Right hindlimb (tissue), 1 donor: ENCODE data around the gene TARP.
"Not testable (repeated sequence)": the region's sequence is repeated elsewhere in the genome, so short reads cannot be mapped to it uniquely, and the experiment has no call there.

ENCODE experiments used
- DNase-seq: peaks from one replicate; pipeline ENCODE4 v3.0.0-alpha.2; 2018

TARP gene

DNA sequence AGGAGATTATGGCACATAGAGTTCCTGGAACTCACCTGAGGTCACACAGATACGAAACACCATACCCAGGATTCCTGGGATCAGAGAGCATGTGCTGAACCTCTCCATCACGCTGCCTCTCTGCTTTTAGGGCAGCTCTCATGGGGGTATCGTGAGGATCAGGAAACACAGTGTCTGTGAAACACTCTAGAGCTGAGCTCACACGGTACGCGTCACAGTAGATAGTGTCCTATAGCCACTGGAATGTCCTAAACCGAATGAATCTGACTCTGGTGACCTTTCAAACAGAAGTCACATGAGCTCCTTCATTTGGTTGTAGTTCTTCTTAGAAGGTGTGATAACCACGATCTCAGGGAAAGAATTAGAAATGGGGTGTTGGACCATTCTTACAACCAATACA is 14.3 kb downstream of the TARP start:
- DNase-seq, result not testable (repeated sequence)

DNA sequence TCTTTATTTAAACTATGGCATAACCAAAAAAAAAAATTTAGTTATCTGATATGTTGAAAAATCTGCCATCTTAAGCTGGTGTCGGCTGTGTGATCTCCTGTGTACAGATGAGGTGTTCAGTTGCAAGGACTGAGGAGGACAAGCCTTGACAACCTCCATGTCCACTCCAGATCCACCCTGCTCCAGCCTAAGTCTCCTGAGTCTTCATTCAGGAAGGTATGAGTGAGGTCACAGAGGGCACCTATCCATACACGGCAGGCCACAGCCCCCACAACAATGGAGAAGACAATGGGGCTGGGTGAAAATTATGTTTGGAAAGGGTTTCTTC is 16.1 kb downstream of the TARP start:
- no peak for DNase-seq

DNA sequence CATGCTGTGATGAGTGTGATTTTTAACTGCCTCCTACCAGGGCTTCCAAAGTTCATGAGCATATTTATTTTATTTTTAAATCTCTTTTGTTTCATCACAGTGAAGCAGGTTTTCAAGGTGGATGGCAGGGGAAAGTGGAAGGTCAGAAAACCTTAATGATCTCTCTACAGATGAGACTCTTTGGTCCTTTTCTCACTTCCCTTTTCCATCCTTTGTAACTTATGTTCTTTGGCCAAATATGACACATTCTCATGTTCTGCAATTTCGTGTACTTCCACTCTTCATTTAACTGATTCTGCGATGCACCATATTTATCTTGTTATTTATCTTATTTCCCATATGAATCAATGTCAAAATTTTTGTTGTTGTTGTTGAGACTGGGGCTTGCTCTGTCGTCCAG is 23.6 kb downstream of the TARP start:
- not testable (repeated sequence) for DNase-seq

DNA sequence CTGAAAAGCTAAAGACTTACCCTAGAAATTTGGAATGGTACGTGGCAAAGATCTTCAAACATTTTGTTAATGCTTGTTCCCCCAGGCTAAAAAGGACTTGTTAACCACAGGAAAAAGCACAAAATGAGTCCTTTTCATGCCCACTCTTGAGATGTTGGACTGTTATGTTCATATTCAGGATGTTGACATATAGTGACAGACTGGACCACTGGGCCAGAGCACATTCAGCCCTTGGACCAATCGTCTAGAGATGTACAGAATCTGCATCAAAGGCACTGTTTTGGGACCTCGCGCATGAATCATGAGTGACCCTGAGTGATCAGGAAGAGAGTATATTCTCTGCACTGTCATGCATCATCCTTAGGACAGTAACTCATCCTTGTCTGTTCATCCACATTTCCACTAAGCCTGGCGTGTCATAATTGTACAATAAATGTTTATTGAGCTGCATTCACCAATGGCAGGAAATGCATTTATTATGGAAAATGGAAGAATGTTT is 25.3 kb downstream of the TARP start:
- DNase-seq, result no peak

DNA sequence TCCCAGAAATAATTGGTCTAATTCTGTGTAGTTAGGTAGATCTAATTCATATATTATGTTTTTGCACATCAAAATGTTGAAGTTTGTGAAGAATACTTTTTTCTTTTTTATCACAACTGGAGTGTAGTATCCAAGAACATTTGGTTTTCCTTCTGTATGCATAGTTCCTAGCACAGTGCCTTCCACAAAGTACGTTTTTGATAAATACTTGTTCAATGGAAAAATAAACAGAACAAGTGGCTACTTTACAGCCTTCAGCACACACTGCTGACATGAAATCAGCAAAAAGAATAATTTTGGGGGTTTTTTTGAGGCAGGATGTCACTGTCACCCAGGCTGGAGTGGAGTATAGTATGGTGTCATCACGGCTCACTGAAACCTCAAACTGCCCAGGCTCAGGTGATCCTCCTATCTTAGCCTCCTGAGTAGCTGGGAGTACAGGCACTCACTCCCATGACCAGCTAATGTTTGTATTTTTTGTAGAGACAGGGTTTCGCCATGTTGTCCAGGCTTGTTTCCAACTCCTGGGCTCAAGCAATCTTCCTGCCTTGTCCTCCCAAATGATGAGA is 27.9 kb downstream of the TARP start:
- no peak for DNase-seq

DNA sequence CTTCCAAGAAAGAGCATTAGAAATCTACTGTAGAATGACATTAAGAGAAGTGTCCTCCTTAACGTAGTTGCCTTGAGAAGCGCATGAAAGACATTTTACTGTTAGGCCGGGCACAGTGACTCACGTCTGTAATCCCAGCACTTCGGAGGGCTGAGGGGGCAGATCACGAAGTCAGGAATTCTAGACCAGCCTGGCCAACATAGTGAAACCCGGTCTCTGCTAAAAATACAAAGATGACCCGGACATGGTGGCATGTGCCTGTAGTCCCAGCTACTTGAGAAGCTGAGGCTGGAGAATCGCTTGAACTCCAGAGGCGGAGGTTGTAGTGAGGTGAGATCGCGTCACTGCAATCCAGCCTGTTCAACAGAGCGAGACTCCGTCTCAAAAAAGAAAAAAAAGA is 28.9 kb downstream of the TARP start:
- DNase-seq, result no peak

DNA sequence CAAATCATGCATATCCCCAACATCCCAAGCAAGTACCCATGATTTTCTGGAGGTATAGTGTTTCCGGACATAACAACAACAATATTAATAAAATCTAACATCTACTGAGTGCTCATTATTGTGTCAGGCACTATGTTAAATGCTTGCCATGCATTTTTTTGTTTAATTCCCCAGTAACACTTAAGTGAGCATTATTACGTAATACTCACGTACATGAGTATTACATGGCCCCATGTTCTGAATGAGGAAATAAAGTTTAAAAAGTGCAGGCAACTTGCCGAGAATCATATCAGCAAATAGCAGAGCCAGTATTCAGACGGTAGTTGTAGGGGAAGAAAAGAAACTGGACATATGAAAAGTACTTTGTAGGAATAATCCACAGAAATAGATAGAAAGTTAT is 30.1 kb downstream of the TARP start:
- not testable (repeated sequence) for DNase-seq

DNA sequence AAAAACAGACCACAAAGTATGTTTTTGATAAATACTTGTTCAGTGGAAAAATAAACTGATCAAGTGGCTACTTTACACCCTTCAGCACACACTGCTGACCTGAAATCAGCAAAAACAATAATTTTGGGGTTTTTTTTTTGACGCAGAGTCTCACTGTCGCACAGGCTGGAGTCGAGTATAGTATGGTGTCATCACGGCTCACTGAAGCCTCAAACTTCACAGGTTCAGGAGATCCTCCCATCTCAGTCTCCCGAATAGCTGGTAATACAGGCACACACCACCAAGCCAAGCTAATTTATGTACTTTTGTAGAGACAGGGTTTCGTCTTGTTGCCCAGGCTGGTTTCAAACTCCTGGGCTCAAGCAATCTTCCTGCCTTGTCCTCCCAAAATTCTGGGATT is 30.6 kb downstream of the TARP start:
- no peak for DNase-seq

DNA sequence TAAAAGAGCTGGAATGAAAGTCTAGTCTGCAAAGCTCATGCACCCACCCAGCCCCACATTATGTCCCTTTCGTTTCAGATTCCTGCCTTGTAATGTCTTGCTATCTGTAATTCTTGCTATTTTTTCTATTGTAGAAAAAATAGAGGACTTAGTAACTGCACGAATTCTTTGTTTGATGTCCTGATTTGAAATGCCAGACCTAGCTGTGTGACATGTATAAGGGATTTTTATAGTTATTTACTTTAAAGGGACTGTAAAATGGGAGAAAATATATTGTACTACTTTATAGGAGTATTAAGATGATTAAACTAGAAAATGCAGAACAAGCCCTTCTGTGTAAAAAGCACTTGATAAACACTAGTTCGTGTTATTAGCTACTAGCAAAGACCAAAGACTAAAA is 32.4 kb downstream of the TARP start:
- no peak for DNase-seq

DNA sequence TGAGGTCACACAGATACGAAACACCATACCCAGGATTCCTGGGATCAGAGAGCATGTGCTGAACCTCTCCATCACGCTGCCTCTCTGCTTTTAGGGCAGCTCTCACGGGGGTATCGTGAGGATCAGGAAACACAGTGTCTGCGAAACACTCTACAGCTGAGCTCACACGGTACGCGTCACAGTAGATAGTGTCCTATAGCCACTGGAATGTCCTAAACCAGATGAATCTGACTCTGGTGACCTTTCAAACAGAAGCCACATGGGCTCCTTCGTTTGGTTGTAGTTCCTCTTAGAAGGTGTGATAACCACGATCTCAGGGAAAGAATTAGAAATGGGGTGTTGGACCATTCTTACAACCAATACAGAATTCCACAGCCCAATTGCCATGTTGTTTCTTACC is 34.3 kb downstream of the TARP start:
- DNase-seq, result not testable (repeated sequence)

DNA sequence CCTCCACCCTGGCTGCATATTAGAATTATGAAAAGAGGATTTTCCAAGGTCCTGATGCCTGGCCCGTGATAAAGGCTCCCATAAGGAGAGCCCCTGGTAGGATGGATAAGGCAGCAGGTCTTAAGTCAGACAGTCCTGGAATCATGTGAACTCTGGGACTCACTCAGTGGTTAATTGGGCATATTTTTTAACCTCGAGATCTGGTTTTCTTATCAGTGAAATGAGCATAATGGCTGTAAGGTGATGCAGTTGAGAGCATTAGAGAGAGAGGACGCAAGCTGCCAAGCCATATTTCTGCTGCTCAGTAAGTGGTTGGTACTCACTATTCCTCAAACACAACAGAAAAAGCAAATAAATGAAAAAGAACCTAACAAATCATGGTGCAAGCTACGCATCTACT is 37.8 kb downstream of the TARP start:
- no peak for DNase-seq

DNA sequence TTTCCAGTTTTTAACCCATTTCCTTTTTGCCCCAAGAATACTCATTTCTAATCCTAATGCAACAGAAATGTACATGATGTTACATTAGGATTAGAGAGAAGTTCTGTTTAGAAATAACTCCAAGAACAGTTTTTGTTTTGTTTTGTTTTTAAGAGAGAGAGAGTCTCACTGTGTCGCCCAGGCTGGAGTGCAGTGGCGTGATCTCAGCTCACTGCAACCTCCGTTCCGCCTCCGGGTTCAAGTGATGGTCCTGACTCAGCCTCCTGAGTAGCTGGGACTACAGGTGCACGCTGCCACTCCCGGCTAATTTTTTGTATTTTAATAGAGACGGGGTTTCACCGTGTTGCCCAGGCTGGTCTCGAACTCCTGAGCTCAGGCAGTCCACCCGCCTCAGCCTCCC is 38.7 kb downstream of the TARP start:
- DNase-seq, result not testable (repeated sequence)

DNA sequence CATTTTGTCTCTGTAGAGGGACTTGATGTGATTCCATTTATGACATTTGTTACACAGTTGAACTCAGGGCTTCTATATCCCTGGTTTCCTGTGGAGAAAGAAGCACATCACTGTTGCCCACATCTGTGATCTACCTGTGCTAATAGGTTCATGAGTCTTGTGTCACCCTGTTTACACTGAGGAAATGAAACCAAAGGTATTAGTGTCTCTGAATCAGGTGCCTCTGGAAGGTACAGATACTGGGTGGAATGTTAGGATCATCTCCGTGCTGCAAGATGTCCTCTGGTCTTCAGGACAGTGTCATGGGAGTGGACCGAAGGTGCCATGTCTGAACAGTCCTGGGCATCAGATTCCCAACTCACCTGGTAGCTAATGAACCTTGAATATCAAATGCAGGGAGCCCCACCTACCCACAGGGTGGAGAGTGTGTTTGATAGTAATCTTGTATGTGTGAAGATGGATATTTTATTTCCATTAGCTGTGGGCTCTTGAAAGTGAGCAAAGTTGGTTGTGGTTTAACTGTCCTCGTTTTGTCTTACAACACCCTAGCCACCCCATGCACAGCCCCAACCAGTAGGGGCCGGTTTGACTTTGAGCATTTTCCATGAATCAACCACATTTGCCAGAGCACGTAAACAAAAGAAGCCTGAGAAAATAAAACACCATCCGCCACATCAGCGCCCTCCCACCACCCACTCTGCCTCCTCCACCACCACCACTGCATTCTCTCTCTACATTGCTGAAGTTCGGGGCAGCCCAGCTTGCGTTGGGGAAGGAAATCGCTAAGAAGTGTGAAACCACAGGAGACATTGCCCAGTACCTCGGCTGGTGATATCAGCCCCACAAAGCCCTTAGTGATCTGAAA is 40.7 kb downstream of the TARP start:
- DNase-seq, result no peak

DNA sequence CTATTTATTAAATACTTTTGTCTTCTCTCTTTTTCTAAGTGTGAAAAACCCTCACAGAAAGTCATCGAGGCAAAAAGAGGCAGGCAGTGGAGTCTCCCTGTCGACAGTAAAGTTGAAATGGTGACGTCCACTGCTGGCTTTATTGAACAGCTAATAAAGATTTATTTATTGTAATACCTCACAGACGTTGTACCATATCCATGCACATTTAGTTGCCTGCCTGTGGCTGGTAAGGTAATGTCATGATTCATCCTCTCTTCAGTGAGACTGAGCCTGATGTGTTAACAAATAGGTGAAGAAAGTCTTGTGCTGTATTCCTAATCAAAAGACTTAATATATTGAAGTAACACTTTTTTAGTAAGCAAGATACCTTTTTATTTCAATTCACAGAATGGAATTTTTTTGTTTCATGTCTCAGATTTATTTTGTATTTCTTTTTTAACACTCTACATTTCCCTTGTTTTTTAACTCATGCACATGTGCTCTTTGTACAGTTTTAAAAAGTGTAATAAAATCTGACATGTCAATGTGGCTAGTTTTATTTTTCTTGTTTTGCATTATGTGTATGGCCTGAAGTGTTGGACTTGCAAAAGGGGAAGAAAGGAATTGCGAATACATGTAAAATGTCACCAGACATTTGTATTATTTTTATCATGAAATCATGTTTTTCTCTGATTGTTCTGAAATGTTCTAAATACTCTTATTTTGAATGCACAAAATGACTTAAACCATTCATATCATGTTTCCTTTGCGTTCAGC is 43.4 kb downstream of the TARP start:
- no peak for DNase-seq

DNA sequence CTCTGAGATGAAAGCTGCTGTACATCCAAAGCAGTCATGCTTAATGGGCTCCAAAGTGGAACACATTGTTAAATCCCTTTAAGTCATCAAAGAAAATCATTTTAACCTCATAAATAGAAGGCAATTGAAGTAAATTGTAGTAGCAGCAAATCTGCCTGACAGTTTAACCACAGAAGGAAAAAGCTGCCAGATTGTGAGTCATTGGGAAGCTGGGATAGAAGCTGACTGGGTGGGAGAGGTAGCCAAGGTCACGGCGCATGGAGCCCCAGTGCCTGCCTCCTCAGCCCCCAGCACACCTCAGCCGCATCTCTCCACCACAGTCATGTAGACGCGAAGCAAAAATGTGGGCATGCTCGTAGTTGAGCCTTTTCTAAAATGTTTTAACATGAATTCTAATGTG is 44.0 kb downstream of the TARP start:
- no peak for DNase-seq

DNA sequence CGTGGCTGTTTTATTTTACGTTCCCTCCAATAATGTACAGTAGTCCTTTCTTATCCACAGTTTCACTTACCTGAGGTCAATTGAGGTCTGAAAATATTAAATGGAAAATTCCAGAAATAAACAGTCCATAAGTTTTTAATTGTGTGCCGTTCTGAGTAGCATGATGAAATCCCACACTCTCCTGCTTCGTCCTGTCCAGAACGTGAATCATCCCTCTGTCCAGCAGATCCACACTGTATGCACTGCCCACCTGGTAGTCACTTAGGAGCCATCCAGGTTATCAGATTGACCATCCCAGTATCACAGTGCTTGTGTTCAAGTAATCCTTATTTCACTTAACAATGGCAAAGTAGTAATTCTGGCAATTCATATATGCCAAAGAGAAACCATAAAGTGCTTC is 49.0 kb downstream of the TARP start:
- no peak for DNase-seq

DNA sequence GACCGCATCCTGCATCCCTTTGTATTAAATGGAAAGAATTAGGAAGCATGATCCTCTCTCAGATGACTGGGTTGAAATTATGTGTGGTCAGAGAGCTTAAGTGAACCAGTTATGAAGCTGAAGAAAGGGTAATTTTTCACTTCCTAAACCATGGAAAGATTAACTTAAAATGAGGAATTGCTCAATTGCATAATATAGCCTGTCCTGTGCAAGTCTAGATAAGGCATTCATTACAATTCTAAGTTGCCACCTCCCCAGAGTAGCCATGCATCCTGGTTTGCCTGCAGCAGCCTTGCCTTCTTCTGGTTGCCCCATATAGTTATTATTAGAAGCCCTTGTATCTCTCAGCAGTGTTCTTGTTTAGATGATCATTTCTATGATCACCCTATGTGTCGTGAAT is 50.1 kb downstream of the TARP start:
- no peak for DNase-seq

DNA sequence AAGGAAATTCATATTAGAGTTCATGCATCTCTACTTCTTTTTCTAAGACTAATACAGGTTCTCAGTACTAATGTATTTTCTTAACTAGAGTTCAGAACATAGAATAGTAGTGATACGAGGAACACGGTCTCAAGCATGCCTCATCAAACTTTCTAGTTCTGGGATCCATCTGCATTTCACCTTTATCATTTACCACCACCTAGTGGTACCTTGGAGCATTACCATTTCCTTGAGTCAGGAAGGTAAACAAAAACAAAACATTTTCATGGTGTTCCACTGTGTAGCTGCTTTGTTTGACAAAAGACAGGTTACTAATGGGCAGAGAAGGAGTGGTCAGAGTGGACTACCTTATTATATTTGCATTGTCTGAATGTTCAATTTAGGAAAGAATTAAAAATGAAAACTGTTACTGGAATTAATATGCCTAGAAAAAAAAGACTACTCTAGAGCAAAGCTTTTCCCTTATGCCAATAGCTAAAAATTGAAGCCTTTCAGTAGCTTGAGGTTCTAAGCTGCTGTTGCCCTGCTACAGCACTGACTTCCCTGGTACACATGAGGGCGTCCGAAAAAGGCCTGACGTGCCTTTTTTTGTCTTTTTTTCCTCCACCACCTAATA is 50.8 kb downstream of the TARP start:
- no peak for DNase-seq

DNA sequence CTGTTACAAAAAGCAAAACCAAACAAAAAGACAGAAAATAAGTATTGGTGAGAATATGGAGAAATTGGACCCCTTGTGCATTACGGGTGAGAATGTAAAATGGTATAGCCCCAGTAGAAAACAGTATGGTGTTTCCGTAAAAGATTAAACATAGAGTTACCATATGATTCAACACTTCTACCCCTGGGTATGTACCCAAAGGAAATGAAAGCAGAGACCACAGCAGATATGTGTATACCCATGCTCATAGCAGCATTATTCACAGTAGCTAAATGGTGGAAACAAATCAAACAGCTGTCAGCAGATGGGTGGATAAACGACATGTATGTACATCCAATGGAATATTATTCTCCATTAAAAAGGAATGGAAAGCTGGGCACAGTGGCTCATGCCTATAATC is 53.0 kb downstream of the TARP start:
- DNase-seq, result no peak

DNA sequence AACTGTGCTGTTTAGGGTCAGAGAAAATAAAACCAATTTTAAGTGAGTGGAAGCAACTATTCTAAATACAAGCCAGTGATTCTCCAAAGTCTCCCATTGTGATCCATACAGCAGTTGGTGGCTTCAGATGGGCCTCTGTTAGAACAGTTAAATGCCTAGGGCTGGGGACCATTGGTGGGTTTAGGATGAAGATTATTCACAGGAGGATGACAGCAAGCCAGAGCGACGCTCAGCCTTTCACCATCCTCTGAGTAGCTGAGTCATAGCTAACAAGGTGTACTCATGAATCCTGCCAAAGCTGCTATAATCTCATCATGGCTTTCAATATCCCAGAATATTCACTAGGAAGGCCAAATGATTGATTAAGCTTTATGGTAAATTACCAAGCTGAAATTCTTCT is 55.8 kb downstream of the TARP start:
- no peak for DNase-seq

DNA sequence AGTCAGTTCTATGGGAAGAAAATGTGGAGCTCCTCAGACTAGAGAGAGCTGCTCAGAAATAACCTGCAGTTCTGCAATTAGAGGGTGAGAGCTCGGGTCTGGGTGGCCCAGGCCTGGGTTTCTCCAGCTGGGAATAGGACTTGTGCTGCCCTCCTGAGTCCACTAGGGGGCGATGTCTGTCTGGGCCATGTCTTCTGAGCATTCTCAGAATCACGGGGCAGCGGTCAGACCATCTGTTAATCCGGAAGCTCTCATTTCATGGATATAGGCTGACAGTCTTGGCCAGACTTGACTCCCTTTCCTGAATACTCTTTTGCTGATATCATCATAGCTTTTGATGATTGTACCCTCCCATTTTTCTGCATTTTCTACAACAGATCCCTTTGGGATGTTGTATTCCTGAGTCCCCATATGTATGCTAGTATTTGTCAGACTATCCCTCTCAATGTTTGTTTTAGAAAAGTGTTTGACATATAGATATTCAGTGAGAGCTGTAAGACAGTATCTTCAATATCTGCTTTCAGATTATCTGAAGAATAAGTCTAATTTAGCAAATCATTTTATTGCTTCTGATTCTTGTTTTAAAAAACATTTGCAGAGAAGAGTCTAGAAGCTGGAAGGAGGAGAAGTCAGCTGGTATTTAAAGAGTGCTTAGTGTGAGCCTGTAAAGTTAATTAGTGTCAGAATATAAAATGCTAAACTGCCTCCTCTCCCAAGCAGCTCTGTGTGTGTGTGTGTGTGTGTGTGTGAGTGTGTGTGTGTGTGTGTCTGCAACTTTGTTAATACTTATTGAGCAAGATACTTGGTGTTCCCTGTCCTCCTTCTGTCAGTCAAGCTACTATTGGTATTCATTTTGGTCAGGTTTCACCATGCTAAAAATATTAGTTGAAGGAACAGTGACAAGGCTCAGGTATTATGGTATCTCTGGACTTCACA is 57.4 kb downstream of the TARP start:
- DNase-seq, result peak; percentile 88

DNA sequence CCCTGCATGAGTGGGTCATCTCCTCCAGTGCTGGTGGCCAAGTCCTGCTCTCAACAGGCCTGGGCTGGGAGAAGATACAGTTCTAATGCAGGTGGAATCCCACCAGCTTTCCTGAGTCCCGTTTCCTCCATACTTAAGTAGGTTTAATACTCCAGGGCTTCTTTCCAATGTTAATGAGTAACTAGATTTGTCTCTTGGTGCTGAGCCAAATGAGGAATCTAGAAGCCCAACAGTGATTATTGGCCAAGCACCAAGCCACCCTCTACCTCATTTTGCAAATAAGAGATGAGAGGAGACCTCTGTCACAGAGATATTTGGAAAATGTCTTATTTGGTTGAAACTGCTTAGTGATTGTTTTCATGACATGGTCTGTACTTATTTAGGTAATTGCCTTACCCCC is 58.3 kb downstream of the TARP start:
- no peak for DNase-seq
